CD4-positive, alpha-beta T cell (primary cell): Measurements from ENCODE around the gene CATSPER4. TPM values are rescaled to one million over a fixed set of nuclear protein-coding genes. Genes with fewer than 3 reads are reported as not detected.

ENCODE experiments used
- ATAC-seq: fragments of 200-7000 bp; cut with Tn5 transposase; one replicate; pipeline ENCODE4 v1.10.0; 2022; ENCODE audit warnings: mild to moderate bottlenecking; ENCODE audit not compliant: poor library complexity
- CTCF ChIA-PET: fragments of 350-600 bp; sonication (Branson Sonifier 250); formaldehyde crosslinking; loops from one replicate; lab custom pipeline; 2021; ENCODE audit warnings: antibody characterized with exemption, inconsistent platforms; lab: Charles Lee
- POLR2A ChIA-PET: fragments of 350-600 bp; sonication (Branson Sonifier 250); formaldehyde crosslinking; loops from one replicate; lab custom pipeline; 2021; ENCODE audit warnings: antibody characterized with exemption, inconsistent platforms; lab: Charles Lee
- DNase-seq, 14 experiments: peaks; one replicate each; pipeline ENCODE4 v3.0.0-alpha.2; 2013 to 2020; ENCODE audit warnings: mixed read lengths in 2 of 14
- H3K27ac ChIP-seq, 2 donors: one replicate each; pipeline versions ENCODE4 v1.5.1 to v1.7.0; 2013; ENCODE audit warnings: low read length in 2 of 2, low read depth in 1 of 2, mild to moderate bottlenecking in 1 of 2
- H3K27me3 ChIP-seq, 2 experiments: 1 replicate in 1 of 2; 2 replicates in 1 of 2; pipeline versions ENCODE4 v1.6.1 to v1.7.0; 2013; ENCODE audit warnings: low read length in 2 of 2, control low read depth in 1 of 2, mild to moderate bottlenecking in 1 of 2, moderate library complexity in 1 of 2; ENCODE audit not compliant: insufficient read depth in 2 of 2, control insufficient read depth in 1 of 2
- H3K36me3 ChIP-seq: one replicate; pipeline ENCODE4 v1.6.1; 2013; ENCODE audit warnings: low read length, control low read depth; ENCODE audit not compliant: insufficient read depth
- H3K4me1 ChIP-seq: one replicate; pipeline ENCODE4 v1.6.1; 2013; ENCODE audit warnings: low read length, control low read depth; ENCODE audit not compliant: insufficient read depth
- H3K4me3 ChIP-seq: one replicate; pipeline ENCODE4 v1.5.1; 2013; ENCODE audit warnings: mild to moderate bottlenecking, low read length, moderate library complexity
- H3K9me3 ChIP-seq, 2 experiments: 1 replicate in 1 of 2; 2 replicates in 1 of 2; pipeline versions ENCODE4 v1.6.1 to v1.7.0; 2013; ENCODE audit warnings: low read length in 2 of 2, mild to moderate bottlenecking in 2 of 2, control low read depth in 1 of 2, moderate library complexity in 1 of 2; ENCODE audit not compliant: control insufficient read depth in 1 of 2, insufficient read depth in 1 of 2
- H3K27ac Mint-ChIP-seq: one replicate; pipeline ENCODE4 v1.8.0; 2020; ENCODE audit warnings: mixed read lengths
- H3K27me3 Mint-ChIP-seq: one replicate; pipeline ENCODE4 v1.8.0; 2021; ENCODE audit warnings: mixed read lengths
- H3K36me3 Mint-ChIP-seq: one replicate; pipeline ENCODE4 v1.8.0; 2021; ENCODE audit warnings: low read depth, mixed read lengths
- H3K4me1 Mint-ChIP-seq: one replicate; pipeline ENCODE4 v1.8.0; 2021; ENCODE audit warnings: low read depth, mixed read lengths
- H3K4me3 Mint-ChIP-seq: one replicate; pipeline ENCODE4 v1.8.0; 2020; ENCODE audit warnings: mild to moderate bottlenecking, mixed read lengths
- H3K9me3 Mint-ChIP-seq: one replicate; pipeline ENCODE4 v1.8.0; 2020; ENCODE audit warnings: mixed read lengths
- CTCF ChIP-seq: fragments of 200-600 bp; IDR thresholded peaks from one replicate; pipeline ENCODE4 v1.8.0; 2022; ENCODE audit warnings: antibody characterized with exemption, mild to moderate bottlenecking
- intact Hi-C, 2 experiments: fragments of 100-400 bp; cut with DNase I in 1 of 2; cut with micrococcal nuclease in 1 of 2; formaldehyde crosslinking; loops; one replicate each; pipeline versions ENCODE4 v1.15.1 to v1.9.0; 2023 to 2025; cut with DNase I, micrococcal nuclease
- total RNA-seq, 174 experiments: library from RNA in 2 of 174; stranded (reverse) in 2 of 174; gene quantifications; one replicate each; pipeline ENCODE4 v1.2.3 and lab custom pipeline; 2021 to 2026

CATSPER4 gene
- total RNA-seq, 2 experiments from 2014 or later, result not detected

- no peak overlapping the region for H3K27ac Mint-ChIP-seq
- no peak for DNase-seq
- intact Hi-C loops, result no loop called here
- H3K9me3 Mint-ChIP-seq, result no peaks in the 10 kb centered on the region
- Histone ChIP-seq H3K9me3 (no peaks in the 10 kb centered on the region), H3K27ac (no peak overlapping the region), H3K4me3 (no peak overlapping the region), H3K27me3 (no peaks in the 10 kb centered on the region), H3K4me1 (peaks cover 15% of the 10 kb centered on the region), H3K36me3 (no peaks in the 10 kb centered on the region)
- H3K4me3 Mint-ChIP-seq, result no peak overlapping the region
- H3K36me3 Mint-ChIP-seq, result no peaks in the 10 kb centered on the region
- no peaks in the 10 kb centered on the region for H3K27me3 Mint-ChIP-seq
- TF ChIP-seq CTCF, result no peak
- no peak for ATAC-seq
- POLR2A ChIA-PET, result no interaction called here
- peaks cover 8% of the 10 kb centered on the region for H3K4me1 Mint-ChIP-seq
- CTCF ChIA-PET, result no interaction called here
These were observed 15.1 kb upstream of the CATSPER4 start for GRCh38 chr1:26175346-26175745.

GRCh38 chr1:26177182-26177684, 13.2 kb upstream of the CATSPER4 start, which contains the start of gene CNKSR1:
Gene CNKSR1 (plus strand): TSS chr1:26177491. CDS start chr1:26177548, 57 bp downstream.
- H3K9me3 Mint-ChIP-seq, result no peaks in the 10 kb centered on the region
- Histone ChIP-seq H3K36me3 (no peaks in the 10 kb centered on the region), H3K27ac (no peak within 1 kb of the TSS), H3K4me3 (peak within 1 kb of the TSS; percentile 26), H3K4me1 (no peaks in the 10 kb centered on the region), H3K27me3 (no peaks in the 10 kb centered on the region), H3K9me3 (no peaks in the 10 kb centered on the region)
- H3K4me1 Mint-ChIP-seq, result no peaks in the 10 kb centered on the region
- DNase-seq, result peak in 2 of 14 experiments; percentile 32 to 35
- H3K4me3 Mint-ChIP-seq, result peak within 1 kb of the TSS; percentile 79
- POLR2A ChIA-PET, result interaction anchor here (0.9 kb wide), 1 partner anchor 57 kb away, joined by 4 read pairs; the partner anchor contains the start of gene CEP85
- CTCF ChIA-PET, result no interaction called here
- intact Hi-C loops, result no loop called here
- no peak for TF ChIP-seq CTCF
- H3K36me3 Mint-ChIP-seq, result no peaks in the 10 kb centered on the region
- peak; percentile 56 for ATAC-seq
- no peak within 1 kb of the TSS for H3K27ac Mint-ChIP-seq
- no peaks in the 10 kb centered on the region for H3K27me3 Mint-ChIP-seq

- no peaks in the 10 kb centered on the region for H3K9me3 Mint-ChIP-seq
- TF ChIP-seq CTCF, result no peak
- H3K4me1 ChIP-seq, result no peaks in the 10 kb centered on the region
- POLR2A ChIA-PET, result no interaction called here
- no peaks in the 10 kb centered on the region for H3K27me3 ChIP-seq
- no peak overlapping the region for H3K27ac Mint-ChIP-seq
- no peaks in the 10 kb centered on the region for H3K36me3 Mint-ChIP-seq
- ATAC-seq (no peak), DNase-seq (no peak)
- no peak overlapping the region for H3K4me3 Mint-ChIP-seq
- no peak overlapping the region for H3K4me3 ChIP-seq
- CTCF ChIA-PET, result no interaction called here
- H3K27me3 Mint-ChIP-seq, result no peaks in the 10 kb centered on the region
- no peaks in the 10 kb centered on the region for H3K36me3 ChIP-seq
- H3K4me1 Mint-ChIP-seq, result no peaks in the 10 kb centered on the region
- intact Hi-C loops, result loop anchor here in 1 of 2 experiments (5.0 kb wide), 1 partner anchor 42 kb away; no protein-coding TSS in a partner anchor
- no peak overlapping the region for H3K27ac ChIP-seq
- no peaks in the 10 kb centered on the region for H3K9me3 ChIP-seq
These were observed 10.3 kb upstream of the CATSPER4 start for GRCh38 chr1:26180010-26180506.
